OCI-LY3 (cell line): Measurements from ENCODE around the gene PIGC.

Experiments used
- CTCF ChIP-seq: fragments of 200-600, 300-600 bp; sonication (generic); IDR thresholded peaks from 2 replicates; pipeline ENCODE4 v1.5.1; 2014; ENCODE audit warnings: antibody characterized with exemption, low read length, low read depth
- EZH2phosphoT487 ChIP-seq: fragments of 200-600 bp; shearing (Covaris generic); IDR thresholded peaks from 2 replicates; pipeline ENCODE4 v1.6.1; 2018; ENCODE audit warnings: antibody characterized with exemption, mixed run types, low read depth

- TF ChIP-seq CTCF (no peak), EZH2phosphoT487 (no peak)
Measured at GRCh38 chr1:172484252-172484651, 40.4 kb upstream of the PIGC start.
